Islet precursor cell (in vitro differentiated cells): ENCODE data around the gene FAM167B.
"Not testable (repeated sequence)": the region's sequence is repeated elsewhere in the genome, so short reads cannot be mapped to it uniquely, and the experiment has no call there.

ENCODE experiments used
- DNase-seq: peaks from one replicate; pipeline ENCODE4 v3.0.0-alpha.2; 2018

The FAM167B gene

GRCh38 chr1:32224285-32224684 lies 22.7 kb upstream of the FAM167B start:
- no peak for DNase-seq

- no peak for DNase-seq
These were observed 18.3 kb upstream of the FAM167B start for GRCh38 chr1:32228771-32229170.

- DNase-seq, result no peak
These were observed 15.1 kb upstream of the FAM167B start for GRCh38 chr1:32231843-32232432.

- no peak for DNase-seq
These were observed 14.3 kb upstream of the FAM167B start for GRCh38 chr1:32232558-32233304.

GRCh38 chr1:32234792-32235191 lies 12.2 kb upstream of the FAM167B start:
- no peak for DNase-seq

- no peak for DNase-seq
These were observed 7.7 kb upstream of the FAM167B start for GRCh38 chr1:32239337-32239736.

- DNase-seq, result peak; percentile 71
These were observed 7.3 kb upstream of the FAM167B start for GRCh38 chr1:32239790-32240139.

- peak; percentile 92 for DNase-seq
These were observed 6.7 kb upstream of the FAM167B start for GRCh38 chr1:32240140-32240951.

GRCh38 chr1:32241001-32241763 lies 5.8 kb upstream of the FAM167B start:
- DNase-seq, result peak; percentile 86

GRCh38 chr1:32242341-32242851 lies 4.6 kb upstream of the FAM167B start:
- DNase-seq, result peak; percentile 66

GRCh38 chr1:32247452-32247851 lies 430 bp downstream of the FAM167B start:
- DNase-seq, result no peak

- DNase-seq, result peak; percentile 94
These were observed 1.2 kb downstream of the FAM167B start for GRCh38 chr1:32247983-32248889.

- DNase-seq, result no peak
These were observed 3.0 kb downstream of the FAM167B start for GRCh38 chr1:32249831-32250525.

GRCh38 chr1:32250893-32251716 lies 4.1 kb downstream of the FAM167B start, which contains the start of gene LCK:
LCK (plus strand) TSS chr1:32251265; CDS start chr1:32274330, 23,065 bp downstream.
- DNase-seq, result no peak

GRCh38 chr1:32255072-32256071 lies 8.3 kb downstream of the FAM167B start:
- DNase-seq, result no peak

GRCh38 chr1:32256473-32257226 lies 9.6 kb downstream of the FAM167B start:
- no peak for DNase-seq

GRCh38 chr1:32257227-32257508 lies 10.1 kb downstream of the FAM167B start:
- no peak for DNase-seq

- DNase-seq, result not testable (repeated sequence)
These were observed 16.2 kb downstream of the FAM167B start for GRCh38 chr1:32263236-32263593.
